GM12872 (cell line): Measurements from ENCODE around the gene BMAL1.

ENCODE experiments used
- CTCF ChIP-seq: IDR thresholded peaks from 3 replicates; pipeline ENCODE4 v1.5.1; 2011; ENCODE audit warnings: low read depth, mild to moderate bottlenecking, low read length, moderate library complexity; ENCODE audit not compliant: insufficient read depth

The BMAL1 gene

DNA sequence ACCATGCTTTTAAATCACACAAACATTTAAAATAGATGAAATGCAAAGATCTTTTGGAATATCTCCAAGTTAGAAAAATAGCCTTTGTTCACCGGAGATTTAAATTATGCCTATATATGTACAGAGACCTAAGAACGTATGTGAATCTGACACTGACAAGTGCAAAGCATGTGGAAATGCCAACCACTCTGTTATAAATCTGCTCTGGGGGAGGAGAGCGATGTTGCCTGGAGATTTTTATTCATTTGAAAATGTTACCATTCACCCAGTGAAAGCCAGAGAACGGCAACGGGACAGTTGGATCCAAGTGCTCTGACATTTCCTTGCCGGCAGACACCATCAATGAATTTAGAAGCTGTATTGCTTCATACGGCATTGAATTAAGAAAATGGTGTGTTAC is 39.8 kb upstream of the BMAL1 start:
- TF ChIP-seq CTCF: no peak

- TF ChIP-seq CTCF: peak; percentile 86
Measured at GRCh38 chr11:13238879-13239514, 38.6 kb upstream of the BMAL1 start.

GRCh38 chr11:13242564-13242963 is 35.0 kb upstream of the BMAL1 start:
- no peak for TF ChIP-seq CTCF

GRCh38 chr11:13247606-13248296 is 29.8 kb upstream of the BMAL1 start:
- no peak for TF ChIP-seq CTCF

DNA sequence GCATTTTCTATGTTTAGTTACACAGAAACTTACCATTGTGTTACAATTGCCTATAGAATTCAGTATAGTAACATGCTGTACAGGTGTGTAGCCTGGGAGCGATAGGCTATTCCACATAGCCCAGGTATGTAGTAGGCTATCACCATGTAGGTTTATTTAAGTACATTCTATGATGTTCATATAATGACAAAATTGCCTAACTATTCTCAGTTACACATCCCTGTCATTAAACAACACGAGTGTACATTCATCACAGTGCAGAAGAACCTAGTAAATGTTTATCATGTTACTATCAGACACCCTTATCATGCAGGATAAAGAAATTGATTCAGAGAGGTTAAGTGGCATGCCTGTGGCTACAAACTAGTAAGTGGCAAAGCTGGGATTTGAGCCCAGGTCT is 28.4 kb upstream of the BMAL1 start:
- TF ChIP-seq CTCF: no peak

GRCh38 chr11:13249992-13250391 is 27.6 kb upstream of the BMAL1 start:
- peak; percentile 50 for TF ChIP-seq CTCF

- no peak for TF ChIP-seq CTCF
Measured at GRCh38 chr11:13251966-13252365, 25.6 kb upstream of the BMAL1 start.
